Lower lobe of right lung (tissue), 2 donors: ENCODE results near the gene NEDD9. TPM values are rescaled to one million over a fixed set of nuclear protein-coding genes. Genes with fewer than 3 reads are reported as not detected.

ENCODE experiments used
- ATAC-seq, 2 donors: fragments of 200-7000 bp; cut with Tn5 transposase; one replicate each; pipeline ENCODE4 v1.9.1; 2020 to 2022; ENCODE audit warnings: mild to moderate bottlenecking in 2 of 2, moderate library complexity in 2 of 2
- DNase-seq: peaks from one replicate; pipeline ENCODE4 v3.0.0-alpha.2; 2020
- H3K27ac ChIP-seq: fragments of 200-600 bp; one replicate; pipeline ENCODE4 v1.8.0; 2022
- H3K27me3 ChIP-seq: fragments of 200-600 bp; one replicate; pipeline ENCODE4 v1.8.0; 2022; ENCODE audit warnings: low read depth
- H3K36me3 ChIP-seq: fragments of 200-600 bp; one replicate; pipeline ENCODE4 v1.8.0; 2022; ENCODE audit warnings: mild to moderate bottlenecking
- H3K4me1 ChIP-seq: fragments of 200-600 bp; one replicate; pipeline ENCODE4 v1.8.0; 2022
- H3K4me3 ChIP-seq: fragments of 200-600 bp; one replicate; pipeline ENCODE4 v1.8.0; 2022; ENCODE audit warnings: mild to moderate bottlenecking
- H3K9me3 ChIP-seq: fragments of 200-600 bp; one replicate; pipeline ENCODE4 v1.8.0; 2022
- CTCF ChIP-seq: fragments of 200-600 bp; IDR thresholded peaks from one replicate; pipeline ENCODE4 v1.8.0; 2022; ENCODE audit warnings: antibody characterized with exemption, mild to moderate bottlenecking
- intact Hi-C: fragments of 100-400 bp; cut with DNase I; formaldehyde crosslinking; loops from one replicate; pipeline ENCODE4 v1.11.0; 2022
- total RNA-seq: library from RNA; stranded (reverse); fragmentation: NEBNext Ultra II Directional; extraction: Animal tissue kit (Norgen Biotek cat#: 25700); gene quantifications from one replicate; pipeline ENCODE4 v1.2.1, GENCODE V29; 2021
- donor health status: DM: no; HTN: yes; CAD: no; lungs with severe emphysema.

NEDD9 gene
- total RNA-seq, 1 donor from 2014 or later, result 127 TPM

- Histone ChIP-seq H3K36me3 (no peaks in the 10 kb centered on the region), H3K27ac (no peak overlapping the region), H3K27me3 (no peaks in the 10 kb centered on the region), H3K9me3 (no peaks in the 10 kb centered on the region), H3K4me3 (no peak overlapping the region), H3K4me1 (no peaks in the 10 kb centered on the region)
- intact Hi-C loops, result no loop called here
- DNase-seq (no peak), ATAC-seq (no peak)
- no peak for TF ChIP-seq CTCF
Measured at GRCh38 chr6:11162262-11162661, 70.2 kb downstream of the NEDD9 start.

GRCh38 chr6:11161031-11161956 lies 71.2 kb downstream of the NEDD9 start:
- no peak for ATAC-seq
- H3K4me3 ChIP-seq, result no peak overlapping the region

GRCh38 chr6:11160199-11160598 lies 72.3 kb downstream of the NEDD9 start:
- Histone ChIP-seq H3K27me3 (no peaks in the 10 kb centered on the region), H3K4me3 (no peak overlapping the region), H3K9me3 (no peaks in the 10 kb centered on the region), H3K4me1 (no peaks in the 10 kb centered on the region), H3K36me3 (no peaks in the 10 kb centered on the region), H3K27ac (no peak overlapping the region)
- ATAC-seq, result no peak
- intact Hi-C loops, result no loop called here
- TF ChIP-seq CTCF, result no peak
- no peak for DNase-seq

More at GRCh38 chr6:11161031-11161956, 71.2 kb downstream of the NEDD9 start:
- Histone ChIP-seq H3K27me3 (no peaks in the 10 kb centered on the region), H3K4me1 (no peaks in the 10 kb centered on the region), H3K36me3 (no peaks in the 10 kb centered on the region), H3K27ac (no peak overlapping the region), H3K9me3 (no peaks in the 10 kb centered on the region)
- no peak for TF ChIP-seq CTCF
- no peak for DNase-seq
- intact Hi-C loops, result no loop called here

GRCh38 chr6:11155589-11155988 lies 76.9 kb downstream of the NEDD9 start:
- H3K4me3 ChIP-seq, result no peak overlapping the region
- no peak for DNase-seq
- intact Hi-C loops, result no loop called here
- no peaks in the 10 kb centered on the region for H3K4me1 ChIP-seq
- no peaks in the 10 kb centered on the region for H3K27me3 ChIP-seq
- no peak overlapping the region for H3K27ac ChIP-seq
- no peak for TF ChIP-seq CTCF
- H3K36me3 ChIP-seq, result no peaks in the 10 kb centered on the region
- ATAC-seq, result no peak
- H3K9me3 ChIP-seq, result no peaks in the 10 kb centered on the region

GRCh38 chr6:11153447-11153846 lies 79.0 kb downstream of the NEDD9 start:
- no peaks in the 10 kb centered on the region for H3K4me1 ChIP-seq
- intact Hi-C loops, result no loop called here
- H3K9me3 ChIP-seq, result no peaks in the 10 kb centered on the region
- TF ChIP-seq CTCF, result no peak
- H3K36me3 ChIP-seq, result no peaks in the 10 kb centered on the region
- H3K27ac ChIP-seq, result no peak overlapping the region
- H3K27me3 ChIP-seq, result no peaks in the 10 kb centered on the region
- H3K4me3 ChIP-seq, result peak overlapping the region; percentile 43
- DNase-seq (no peak), ATAC-seq (no peak)
